ENCODE results near the gene EML6. TPM values are rescaled to one million over a fixed set of nuclear protein-coding genes. Genes with fewer than 3 reads are reported as not detected.

Gene EML6
- total and polyA plus RNA-seq, 2 of the 8 experiments (the other 6 are each of a cell fraction or from before 2014, with no cell fraction given), result 1.2 to 1.6 TPM

DNA sequence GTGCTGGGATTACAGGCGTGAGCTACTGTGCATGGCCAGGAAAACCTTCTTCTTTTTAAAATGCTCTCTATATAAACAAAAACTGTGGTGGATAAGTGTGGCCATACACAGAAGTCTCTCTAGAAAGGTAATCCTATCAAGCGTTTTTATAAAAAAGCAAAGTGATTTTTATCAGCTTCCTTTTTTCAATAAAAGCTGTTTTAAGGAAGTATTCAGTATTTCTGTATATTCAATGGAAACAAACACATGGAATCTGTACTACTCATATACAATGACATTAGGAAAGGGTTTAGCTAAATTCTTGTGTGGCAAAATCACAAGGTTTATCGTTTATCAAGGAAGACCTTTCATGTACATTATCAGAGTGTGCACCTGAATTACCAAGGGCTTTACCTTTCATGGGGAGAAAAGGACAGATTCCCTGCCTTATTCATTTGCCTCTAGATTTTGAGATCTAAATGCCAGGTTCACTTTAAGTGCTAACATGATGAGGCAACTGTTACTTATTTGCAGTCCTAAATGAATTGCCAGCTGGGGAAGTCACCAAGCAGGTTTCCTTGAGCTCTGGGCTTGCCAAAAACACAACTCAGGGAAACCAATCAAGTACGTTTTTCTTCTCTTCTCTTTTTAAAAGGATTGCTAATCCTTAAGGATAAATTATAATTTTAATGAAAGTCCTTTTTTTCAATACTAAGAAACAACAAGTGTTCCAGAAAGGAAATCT is 256.0 kb downstream of the EML6 start (continued):
- TF ChIP-seq CTBP2 (IDR thresholded peaks at IDR 0.05; ENCODE audit: borderline replicate concordance, insufficient read depth, insufficient read length, low read length) (no peak), JUND (IDR thresholded peaks at IDR 0.05; ENCODE audit: low read length) (no peak)
